Measurements from ENCODE around the gene POLD2. TPM values are rescaled to one million over a fixed set of nuclear protein-coding genes. Genes with fewer than 3 reads are reported as not detected.

POLD2 gene
- total RNA-seq, 1 experiment from 2014 or later = 179 TPM

- H3K4me1 Mint-ChIP-seq (ENCODE audit: insufficient read depth, unreplicated experiment) = peaks cover 25% of the 10 kb centered on the region
- BruUV-seq (replicated peaks) = no TSS peak
- no peaks in the 10 kb centered on the region for H3K27me3 Mint-ChIP-seq (ENCODE audit: insufficient read depth, unreplicated experiment)
- H3K9me3 Mint-ChIP-seq (ENCODE audit: unreplicated experiment) = no peaks in the 10 kb centered on the region
- H3K27ac Mint-ChIP-seq (ENCODE audit: low read depth, unreplicated experiment) = no peak within 1 kb of the TSS
- POLR2A ChIA-PET = no interaction called here
- CTCF ChIA-PET = no interaction called here
- no peak for TF ChIP-seq CTCF (IDR thresholded peaks at IDR 0.05; ENCODE audit: unreplicated experiment)
- no peaks in the 10 kb centered on the region for H3K36me3 Mint-ChIP-seq (ENCODE audit: insufficient read depth, unreplicated experiment)
- H3K4me3 Mint-ChIP-seq (ENCODE audit: unreplicated experiment) = no peak within 1 kb of the TSS
- intact Hi-C loops (cut with micrococcal nuclease) = no loop called here
- no peak for DNase-seq (ENCODE audit: unreplicated experiment)
These were observed 19.2 kb downstream of the POLD2 start, which contains the start of gene AEBP1 for GRCh38 chr7:44103923-44104859. Gene AEBP1 (plus strand): TSS chr7:44104345. CDS start chr7:44104666, 321 bp downstream.

GRCh38 chr7:44103566-44103922 lies 19.8 kb downstream of the POLD2 start:
- Mint-ChIP-seq H3K36me3 (ENCODE audit: insufficient read depth, unreplicated experiment) (no peaks in the 10 kb centered on the region), H3K27ac (ENCODE audit: low read depth, unreplicated experiment) (no peak overlapping the region), H3K9me3 (ENCODE audit: unreplicated experiment) (no peaks in the 10 kb centered on the region), H3K4me3 (ENCODE audit: unreplicated experiment) (no peak overlapping the region), H3K4me1 (ENCODE audit: insufficient read depth, unreplicated experiment) (peaks cover 25% of the 10 kb centered on the region), H3K27me3 (ENCODE audit: insufficient read depth, unreplicated experiment) (no peaks in the 10 kb centered on the region)
- no peak for TF ChIP-seq CTCF (IDR thresholded peaks at IDR 0.05; ENCODE audit: unreplicated experiment)
- no TSS peak for BruUV-seq (replicated peaks)
- ChIA-PET POLR2A (no interaction called here), CTCF (no interaction called here)
- intact Hi-C loops (cut with micrococcal nuclease) = no loop called here
- DNase-seq (ENCODE audit: unreplicated experiment) = no peak

GRCh38 chr7:44102846-44103565 lies 20.3 kb downstream of the POLD2 start:
- H3K9me3 Mint-ChIP-seq (ENCODE audit: unreplicated experiment) = no peaks in the 10 kb centered on the region
- no peak overlapping the region for H3K27ac Mint-ChIP-seq (ENCODE audit: low read depth, unreplicated experiment)
- ChIA-PET POLR2A (interaction anchor here (1.1 to 1.6 kb wide), 2 partner anchors 59 to 100 kb away, joined by 5 to 6 read pairs; partner anchors contain the start of gene DBNL), CTCF (interaction anchor here (0.7 kb wide), 1 partner anchor 427 kb away, joined by 3 read pairs; no protein-coding TSS in a partner anchor)
- no TSS peak for BruUV-seq (replicated peaks)
- DNase-seq (ENCODE audit: unreplicated experiment) = no peak
- H3K36me3 Mint-ChIP-seq (ENCODE audit: insufficient read depth, unreplicated experiment) = no peaks in the 10 kb centered on the region
- peaks cover 25% of the 10 kb centered on the region for H3K4me1 Mint-ChIP-seq (ENCODE audit: insufficient read depth, unreplicated experiment)
- H3K27me3 Mint-ChIP-seq (ENCODE audit: insufficient read depth, unreplicated experiment) = no peaks in the 10 kb centered on the region
- H3K4me3 Mint-ChIP-seq (ENCODE audit: unreplicated experiment) = no peak overlapping the region
- intact Hi-C loops (cut with micrococcal nuclease) = no loop called here
- no peak for TF ChIP-seq CTCF (IDR thresholded peaks at IDR 0.05; ENCODE audit: unreplicated experiment)
